SK-MEL-5 (cell line): ENCODE data around the gene SEPHS2. TPM values are rescaled to one million over a fixed set of nuclear protein-coding genes. Genes with fewer than 3 reads are reported as not detected.
"Not testable (repeated sequence)": the region's sequence is repeated elsewhere in the genome, so short reads cannot be mapped to it uniquely, and the experiment has no call there.

Experiments
- DNase-seq: peaks from one replicate; pipeline ENCODE4 v3.0.0-alpha.2; 2016; ENCODE audit warnings: low read depth, low spot score
- in situ Hi-C: cut with HindIII; loops from 2 replicates; pipeline ENCODE4 v1.10.0; 2016; ENCODE audit warnings: low sequenced_read_pairs, high pct_unique_total_duplicates, low pct_unique_long_range_greater_than_20kb
- polyA plus RNA-seq, 2 experiments: library from polyadenylated mRNA; depleted of rRNA; stranded (reverse); fragments of >200 nt; gene quantifications; 2 replicates each; pipeline ENCODE4 v1.2.3, GENCODE V29; 2015
- total RNA-seq: library from RNA; depleted of rRNA; stranded (reverse); fragments of >200 nt; shearing (Covaris generic); gene quantifications from 2 replicates; pipeline ENCODE4 v1.2.3, GENCODE V29; 2014; rRNA removed

SEPHS2 gene, protein sequence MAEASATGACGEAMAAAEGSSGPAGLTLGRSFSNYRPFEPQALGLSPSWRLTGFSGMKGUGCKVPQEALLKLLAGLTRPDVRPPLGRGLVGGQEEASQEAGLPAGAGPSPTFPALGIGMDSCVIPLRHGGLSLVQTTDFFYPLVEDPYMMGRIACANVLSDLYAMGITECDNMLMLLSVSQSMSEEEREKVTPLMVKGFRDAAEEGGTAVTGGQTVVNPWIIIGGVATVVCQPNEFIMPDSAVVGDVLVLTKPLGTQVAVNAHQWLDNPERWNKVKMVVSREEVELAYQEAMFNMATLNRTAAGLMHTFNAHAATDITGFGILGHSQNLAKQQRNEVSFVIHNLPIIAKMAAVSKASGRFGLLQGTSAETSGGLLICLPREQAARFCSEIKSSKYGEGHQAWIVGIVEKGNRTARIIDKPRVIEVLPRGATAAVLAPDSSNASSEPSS
- 5.4 and 7.9 TPM in 2 replicates for total RNA-seq
- polyA plus RNA-seq (2015; cell fraction: cytosol; rRNA removed): 55.9 and 62.4 TPM in 2 replicates
- 23.3 and 36.8 TPM in 2 replicates for polyA plus RNA-seq (2015; cell fraction: nucleus; rRNA removed)

DNA sequence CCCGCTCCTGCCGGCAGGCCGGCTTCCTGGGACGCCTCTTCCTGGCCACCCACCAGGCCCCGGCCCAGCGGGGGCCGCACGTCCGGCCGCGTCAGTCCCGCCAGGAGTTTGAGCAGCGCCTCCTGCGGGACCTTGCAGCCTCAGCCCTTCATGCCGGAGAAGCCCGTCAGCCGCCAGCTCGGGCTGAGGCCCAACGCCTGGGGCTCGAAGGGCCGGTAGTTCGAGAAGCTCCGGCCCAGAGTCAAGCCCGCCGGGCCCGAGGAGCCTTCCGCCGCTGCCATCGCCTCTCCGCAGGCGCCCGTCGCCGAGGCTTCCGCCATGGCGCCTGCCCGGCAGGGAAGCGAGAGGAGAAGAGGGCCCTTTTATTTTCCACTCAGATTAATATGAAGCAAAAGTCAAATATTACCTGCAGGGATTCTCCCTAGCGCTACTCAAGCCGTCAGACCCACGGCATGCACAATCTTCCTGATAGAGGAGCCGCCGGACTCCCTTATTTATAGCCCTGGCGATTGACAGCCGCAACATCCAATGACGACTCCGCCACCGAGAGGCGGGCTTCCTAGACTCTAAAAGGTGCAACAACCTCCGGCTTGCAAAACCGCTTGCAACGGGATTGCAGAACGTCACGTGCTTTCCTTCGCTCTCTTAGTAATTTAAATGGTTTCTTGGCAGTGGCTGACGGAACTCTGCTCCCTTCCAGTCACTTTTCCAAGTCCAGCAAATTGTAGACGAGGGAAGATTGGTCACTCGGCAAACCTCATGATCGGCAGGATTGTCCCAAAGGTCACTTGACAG lies at the start of gene SEPHS2:
Gene SEPHS2 (minus strand): TSS at position 467 of the 795 bp plus-strand sequence. CDS start 147 bp downstream, at position 320.
- in situ Hi-C loops: no loop called here
- DNase-seq: peak; percentile 95

DNA sequence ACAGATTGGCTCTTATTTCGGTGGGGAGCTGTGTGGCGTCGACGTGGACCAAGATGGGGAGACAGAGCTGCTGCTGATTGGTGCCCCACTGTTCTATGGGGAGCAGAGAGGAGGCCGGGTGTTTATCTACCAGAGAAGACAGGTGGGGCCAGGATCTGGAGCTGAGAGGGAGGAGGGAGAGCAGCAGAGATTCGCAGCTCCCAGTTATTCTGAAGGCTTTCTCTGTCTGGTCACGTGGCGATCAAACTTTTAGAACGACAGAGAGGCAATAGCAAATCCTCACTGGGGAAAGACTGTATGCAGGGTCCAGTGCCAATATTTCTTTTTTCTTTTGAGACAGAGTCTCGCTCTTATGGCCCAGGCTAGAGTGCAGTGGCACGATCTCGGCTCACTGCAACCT lies 49.0 kb upstream of the SEPHS2 start:
- no peak for DNase-seq
- in situ Hi-C loops: no loop called here

DNA sequence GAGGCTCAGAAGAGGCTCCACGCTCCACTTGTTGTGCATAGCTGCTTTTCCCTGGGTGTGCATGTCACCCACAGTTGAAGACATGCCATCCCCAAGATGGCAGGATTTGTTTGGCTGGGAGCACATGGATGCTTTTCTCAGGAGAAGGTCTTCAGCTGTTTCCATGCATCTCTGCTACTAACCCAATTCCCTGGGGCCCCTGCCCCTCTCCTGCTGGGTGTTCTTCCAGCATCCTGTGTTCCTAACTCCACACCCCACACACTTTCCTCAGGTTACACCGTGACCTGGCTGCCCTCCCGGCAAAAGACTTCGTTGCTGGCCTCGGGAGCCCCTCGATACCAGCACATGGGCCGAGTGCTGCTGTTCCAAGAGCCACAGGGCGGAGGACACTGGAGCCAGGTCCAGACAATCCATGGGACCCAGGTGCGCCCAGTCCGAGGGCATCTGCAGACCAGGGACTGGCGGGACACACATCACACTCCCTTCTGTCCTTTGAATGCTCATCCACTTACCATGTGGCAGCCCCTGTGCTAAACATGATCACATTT lies 48.3 kb upstream of the SEPHS2 start:
- no peak for DNase-seq
- in situ Hi-C loops: no loop called here

DNA sequence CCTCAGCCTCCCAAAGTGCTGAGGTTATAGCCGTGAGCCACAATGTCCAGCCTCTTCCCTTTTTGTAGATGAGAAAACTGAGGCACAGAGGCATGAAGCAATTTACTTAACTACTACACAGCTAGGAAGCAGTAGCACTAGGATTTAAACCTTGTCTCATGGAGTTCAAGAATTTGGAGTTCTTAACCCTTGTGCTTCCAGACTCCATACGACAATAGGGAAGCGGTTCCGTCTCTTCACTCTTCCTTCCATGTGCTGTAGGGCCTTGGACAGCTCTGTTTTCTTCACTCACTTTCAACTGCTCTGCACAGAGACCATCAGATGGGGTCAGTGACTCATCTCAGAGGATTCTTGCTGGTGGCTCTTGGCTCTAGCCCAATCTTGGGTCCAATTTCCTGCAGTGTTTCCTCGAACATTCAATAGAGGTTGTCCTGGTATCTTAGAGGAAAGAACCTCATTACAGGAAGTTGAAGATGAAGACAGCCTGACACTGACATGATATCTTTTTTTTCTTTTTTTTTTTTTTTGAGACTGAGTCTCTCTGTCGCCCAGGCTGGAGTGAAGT lies 46.2 kb upstream of the SEPHS2 start:
- peak; percentile 62 for DNase-seq
- in situ Hi-C loops: no loop called here

DNA sequence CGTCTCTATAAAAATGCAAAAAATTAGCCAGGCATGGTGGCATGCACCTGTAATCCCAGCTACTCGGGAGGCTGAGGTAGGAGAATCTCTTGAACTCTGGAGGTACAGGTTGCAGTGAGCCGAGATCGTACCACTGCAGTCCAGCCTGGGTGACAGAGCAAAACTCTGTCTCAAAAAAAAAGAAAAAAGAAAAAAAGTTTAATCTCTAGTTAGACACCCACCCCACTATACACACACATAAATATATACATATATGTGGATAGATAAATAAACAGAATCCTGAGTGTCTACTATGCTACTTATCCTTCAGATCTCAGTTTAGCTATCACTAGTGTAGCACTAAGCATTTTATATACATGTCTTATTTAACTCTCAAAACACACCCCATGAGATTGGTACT lies 45.6 kb upstream of the SEPHS2 start:
- in situ Hi-C loops: no loop called here
- DNase-seq: no peak

DNA sequence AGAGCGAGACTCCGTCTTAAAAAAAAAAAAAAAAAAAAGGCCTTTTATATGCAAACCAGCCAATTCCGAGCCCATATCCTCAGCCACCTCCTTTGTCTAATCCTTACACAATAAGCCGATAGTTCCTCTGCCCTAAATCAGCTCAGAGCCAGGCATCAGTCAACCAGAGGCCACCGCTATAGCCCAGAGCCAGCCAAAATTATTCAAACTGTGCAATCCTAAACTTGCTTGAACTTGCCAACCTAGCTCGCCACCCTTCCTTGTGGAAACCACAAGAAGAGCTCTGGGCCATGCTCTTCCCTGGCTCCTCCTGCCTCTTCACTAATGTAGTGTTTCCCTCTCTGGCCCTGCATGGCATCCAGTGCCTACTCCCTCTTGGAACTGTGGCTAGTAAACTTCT lies 44.5 kb upstream of the SEPHS2 start:
- in situ Hi-C loops: no loop called here
- peak; percentile 19 for DNase-seq

DNA sequence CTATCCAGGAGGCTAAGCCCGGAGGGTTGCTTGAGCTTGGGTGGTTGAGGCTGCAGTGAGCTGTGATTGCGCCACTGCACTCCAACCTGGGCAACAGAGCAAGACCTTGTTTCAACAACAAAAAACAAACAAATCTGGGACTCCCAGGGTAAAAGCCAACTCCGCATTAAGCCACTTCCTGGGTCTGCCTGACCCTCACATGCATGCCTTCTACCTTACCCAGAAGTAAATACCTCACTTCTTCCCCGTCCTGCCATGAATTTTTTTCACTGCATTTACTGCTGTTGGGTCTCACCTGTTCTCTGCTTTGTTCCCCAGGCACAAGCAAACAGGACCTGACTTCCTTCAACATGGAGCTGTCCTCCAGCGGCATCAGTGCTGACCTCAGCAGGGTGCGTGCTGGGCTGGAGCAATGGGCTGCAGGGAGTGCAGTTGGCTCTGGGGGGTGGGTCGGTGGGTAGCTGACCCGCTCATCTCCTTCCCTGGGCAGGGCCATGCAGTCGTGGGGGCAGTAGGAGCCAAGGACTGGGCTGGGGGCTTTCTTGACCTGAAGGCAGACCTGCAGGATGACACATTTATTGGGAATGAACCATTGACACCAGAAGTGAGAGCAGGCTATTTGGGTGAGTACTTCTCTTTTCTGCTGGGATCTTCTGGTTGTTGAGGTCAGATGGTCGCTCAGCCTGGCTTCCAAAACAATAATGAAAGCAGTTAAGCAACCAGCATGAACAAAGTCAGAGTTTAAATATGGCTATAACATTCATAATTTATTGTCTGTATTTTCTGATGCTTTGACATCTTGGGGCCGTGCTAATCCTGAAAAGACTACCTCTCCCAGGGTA lies 43.3 kb upstream of the SEPHS2 start:
- in situ Hi-C loops: no loop called here
- DNase-seq: peak; percentile 6

DNA sequence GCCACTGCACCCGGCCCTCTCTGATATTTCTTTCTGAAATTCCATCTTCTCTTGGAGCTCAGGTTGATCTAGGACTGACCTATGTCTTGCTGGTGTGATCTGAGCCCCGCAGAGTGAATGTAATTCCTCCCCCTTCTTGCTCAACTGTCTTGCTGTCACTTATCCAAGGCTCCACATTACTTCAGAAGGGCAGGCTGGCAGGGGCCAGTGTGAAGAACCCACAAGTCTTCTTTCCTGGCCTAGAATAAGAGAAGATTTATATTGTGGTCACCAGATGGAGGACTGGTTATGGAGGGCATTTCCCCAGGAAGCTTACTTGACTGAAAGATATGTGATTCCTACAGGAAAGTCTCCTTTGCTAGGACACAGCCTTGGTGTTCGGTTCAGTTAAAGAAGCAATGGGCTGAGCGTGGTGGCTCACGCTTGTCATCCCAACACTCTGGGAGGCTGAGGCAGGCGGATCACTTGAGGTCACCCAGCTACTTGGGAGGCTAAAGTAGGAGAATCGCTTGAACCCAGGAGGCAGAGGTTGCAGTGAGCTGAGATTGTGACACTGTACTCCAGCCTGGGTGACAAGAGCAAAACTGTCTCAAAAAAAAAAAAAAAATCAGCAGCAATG lies 40.3 kb upstream of the SEPHS2 start:
- DNase-seq: no peak
- in situ Hi-C loops: no loop called here

DNA sequence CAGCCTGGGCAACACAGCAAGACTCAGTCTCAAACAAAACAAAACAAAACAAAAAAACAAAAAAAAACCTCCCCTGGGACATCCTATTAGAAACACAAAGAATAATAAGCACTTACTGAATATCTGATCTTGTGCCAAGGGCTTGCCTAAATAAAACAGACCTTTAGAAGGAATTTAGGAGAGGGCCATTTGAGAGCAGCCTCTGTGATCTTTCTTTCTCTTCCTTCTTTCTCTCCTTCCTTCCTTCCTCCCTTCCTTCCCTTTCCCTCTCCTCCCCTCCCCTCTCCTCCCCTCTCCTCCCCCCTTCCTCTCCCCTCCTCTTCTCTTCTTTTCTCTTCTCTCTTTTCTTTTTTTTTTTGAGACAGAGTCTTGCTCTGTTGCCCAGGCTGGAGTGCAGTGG lies 39.2 kb upstream of the SEPHS2 start:
- no peak for DNase-seq
- in situ Hi-C loops: no loop called here

DNA sequence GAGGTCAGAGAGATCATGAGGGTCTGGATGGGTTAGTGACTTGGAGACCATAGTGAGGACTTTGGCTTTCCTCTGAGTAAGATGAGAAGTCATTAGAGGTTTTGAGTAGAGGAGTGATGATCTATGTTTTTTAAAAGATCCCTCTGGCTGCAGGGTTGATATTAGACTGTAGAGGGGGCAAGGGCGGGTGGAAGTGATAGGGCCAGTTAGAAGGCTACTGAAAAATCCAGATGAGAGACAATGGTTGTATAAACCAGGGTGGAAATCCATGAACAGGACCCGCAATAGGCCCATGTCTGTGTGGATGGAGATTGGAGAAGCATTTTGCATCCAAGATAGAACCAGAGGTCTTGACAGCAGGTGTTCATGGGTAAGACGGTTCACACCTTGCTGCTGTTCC lies 36.7 kb upstream of the SEPHS2 start:
- in situ Hi-C loops: no loop called here
- peak; percentile 35 for DNase-seq

DNA sequence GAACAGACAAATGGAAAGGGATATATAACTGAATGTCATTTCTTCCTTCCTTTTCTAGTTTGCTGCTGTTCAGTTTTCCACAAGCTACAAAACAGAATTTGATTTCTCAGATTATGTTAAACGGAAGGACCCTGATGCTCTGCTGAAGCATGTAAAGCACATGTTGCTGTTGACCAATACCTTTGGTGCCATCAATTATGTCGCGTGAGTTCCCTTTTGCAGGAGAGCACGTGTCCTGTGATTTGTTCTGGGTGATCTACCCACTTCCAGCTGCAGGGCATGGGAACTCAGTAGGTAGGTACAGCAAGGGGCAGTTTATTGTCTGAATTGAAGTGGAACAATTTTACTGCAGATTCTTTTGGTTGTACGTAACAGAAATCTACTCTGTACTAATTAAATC lies 35.7 kb upstream of the SEPHS2 start:
- DNase-seq: no peak
- in situ Hi-C loops: no loop called here

DNA sequence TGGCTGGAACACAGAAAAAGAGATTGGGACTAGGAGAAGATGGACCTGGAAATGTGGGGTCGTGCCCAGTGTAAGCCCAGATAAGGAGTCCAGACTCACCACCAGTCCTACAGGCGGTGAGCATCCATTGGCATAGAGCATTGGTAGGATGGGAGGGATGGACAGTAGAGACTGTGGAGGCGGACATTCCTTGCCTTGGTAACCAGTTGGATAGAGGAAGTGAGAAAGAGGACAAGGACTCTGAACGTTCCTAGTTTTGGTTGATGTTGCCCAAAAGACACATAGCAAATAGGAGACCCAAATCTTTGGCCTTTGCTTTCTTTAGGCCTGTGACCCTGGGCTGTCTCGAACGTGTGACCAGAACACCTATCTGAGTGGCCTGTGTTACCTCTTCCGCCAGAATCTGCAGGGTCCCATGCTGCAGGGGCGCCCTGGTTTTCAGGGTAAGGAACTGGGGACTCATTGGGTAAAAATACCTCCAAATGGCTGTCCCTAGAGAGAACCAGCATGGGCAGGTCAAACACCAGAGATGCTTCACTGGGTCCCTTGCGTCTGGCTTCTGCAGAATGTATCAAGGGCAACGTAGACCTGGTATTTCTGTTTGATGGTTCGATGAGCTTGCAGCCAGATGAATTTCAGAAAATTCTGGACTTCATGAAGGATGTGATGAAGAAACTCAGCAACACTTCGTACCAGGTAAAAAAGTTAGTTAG lies 33.2 kb upstream of the SEPHS2 start:
- DNase-seq: no peak
- in situ Hi-C loops: no loop called here

DNA sequence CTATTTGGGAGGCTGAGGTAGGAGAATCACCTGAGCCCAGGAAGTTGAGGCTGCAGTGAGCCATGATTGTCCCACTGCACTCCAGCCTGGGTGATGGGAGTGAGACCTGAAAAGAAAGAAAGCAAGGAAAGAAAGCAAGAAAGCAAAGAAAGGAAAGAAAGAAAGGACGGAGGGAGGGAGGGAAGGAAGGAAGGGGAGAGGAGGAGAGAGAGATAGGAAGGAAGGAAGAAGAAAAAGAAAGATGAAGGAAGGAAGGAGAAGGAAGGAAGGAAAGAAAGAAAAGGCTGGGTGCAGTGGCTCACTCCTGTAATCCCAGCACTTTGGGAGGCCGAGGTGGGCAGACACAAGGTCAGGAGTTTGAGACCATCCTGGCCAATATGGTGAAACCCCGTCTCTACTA lies 32.1 kb upstream of the SEPHS2 start:
- in situ Hi-C loops: not testable (repeated sequence)

DNA sequence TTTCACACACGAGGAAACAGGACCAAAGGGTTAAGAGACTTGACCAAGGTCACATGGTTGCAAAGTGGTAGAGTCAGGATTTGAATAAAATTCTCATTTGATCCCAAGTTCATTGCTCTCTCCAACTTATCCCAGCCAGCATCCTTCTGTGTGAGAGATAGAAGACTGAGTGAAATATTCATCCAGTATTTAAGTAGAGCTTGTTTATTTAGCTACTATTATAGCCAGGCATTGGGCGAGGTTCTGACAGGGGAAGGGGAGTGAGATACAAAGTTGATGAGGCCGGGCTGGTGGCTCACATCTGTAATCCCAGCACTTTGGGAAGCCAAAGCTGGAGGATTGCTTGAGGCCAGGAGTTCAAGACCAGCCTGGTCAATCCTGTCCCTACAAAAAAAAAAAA lies 31.3 kb upstream of the SEPHS2 start:
- in situ Hi-C loops: no loop called here
- DNase-seq: no peak

More for the DNA sequence above, 32.1 kb upstream of the SEPHS2 start:
- DNase-seq: not testable (repeated sequence)

DNA sequence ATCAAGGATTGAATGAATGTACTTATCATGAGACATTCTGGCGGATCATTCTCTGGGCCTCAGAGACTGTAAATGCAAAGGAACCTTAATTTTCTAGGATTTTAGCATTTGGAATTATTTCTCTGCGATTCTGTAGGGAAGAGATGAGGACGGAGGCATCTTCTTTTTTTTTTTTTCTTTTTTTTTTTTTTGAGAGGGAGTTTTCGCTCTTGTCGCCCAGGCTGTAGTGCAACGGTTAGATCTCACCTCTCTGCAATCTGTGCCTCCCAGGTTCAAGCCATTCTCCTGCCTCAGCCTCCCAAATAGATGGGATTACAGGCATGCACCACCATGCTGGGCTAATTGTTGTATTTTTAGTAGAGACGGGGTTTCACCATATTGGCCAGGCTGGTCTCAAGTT lies 29.0 kb upstream of the SEPHS2 start:
- no peak for DNase-seq

DNA sequence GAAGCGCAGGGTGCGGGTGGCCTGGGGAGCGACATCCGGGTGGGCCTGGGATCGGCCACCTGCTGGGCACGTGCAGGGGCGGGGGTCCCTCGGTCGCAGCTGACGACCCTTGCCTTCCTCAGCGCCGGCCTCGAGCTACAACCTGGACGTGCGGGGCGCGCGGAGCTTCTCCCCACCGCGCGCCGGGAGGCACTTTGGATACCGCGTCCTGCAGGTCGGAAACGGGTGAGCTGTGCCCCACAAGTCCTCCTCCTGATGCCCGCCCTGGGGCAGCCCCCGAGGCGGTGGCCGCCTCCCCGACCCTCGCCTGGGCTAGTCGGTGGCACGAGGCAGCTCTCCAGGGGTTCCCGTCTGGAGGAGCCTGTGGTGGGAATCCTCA lies 28.4 kb upstream of the SEPHS2 start:
- no peak for DNase-seq
- in situ Hi-C loops: no loop called here

More for the DNA sequence above, 29.0 kb upstream of the SEPHS2 start:
- in situ Hi-C loops: no loop called here
